Naive thymus-derived CD4-positive, alpha-beta T cell (primary cell): ENCODE results near the gene HEMK1. TPM values are rescaled to one million over a fixed set of nuclear protein-coding genes. Genes with fewer than 3 reads are reported as not detected.

ENCODE experiments used
- ATAC-seq: fragments of 150-1000 bp; cut with Tn5 transposase; 2 replicates; pipeline ENCODE4 v1.10.0; 2021; ENCODE audit warnings: mild to moderate bottlenecking, moderate library complexity
- CTCF ChIA-PET: fragments of 350-600 bp; sonication (Branson Sonifier 250); formaldehyde crosslinking; loops from one replicate; lab custom pipeline; 2021; ENCODE audit warnings: antibody characterized with exemption; lab: Charles Lee
- POLR2A ChIA-PET: fragments of 350-600 bp; sonication (Branson Sonifier 250); formaldehyde crosslinking; loops from one replicate; lab custom pipeline; 2021; ENCODE audit warnings: antibody characterized with exemption, inconsistent platforms; lab: Charles Lee
- DNase-seq, 9 donors: peaks; one replicate each; pipeline versions ENCODE4 v3.0.0 to v3.0.0-alpha.2; 2020 to 2022; ENCODE audit warnings: mixed read lengths in 1 of 9
- H3K27ac ChIP-seq: one replicate; pipeline ENCODE4 v1.7.0; 2013; ENCODE audit warnings: mild to moderate bottlenecking, low read depth, low read length, moderate library complexity
- H3K27me3 ChIP-seq, 2 donors: one replicate each; pipeline ENCODE4 v1.7.0; 2013; ENCODE audit warnings: low read length in 2 of 2, mild to moderate bottlenecking in 2 of 2, moderate library complexity in 2 of 2; ENCODE audit not compliant: control insufficient read depth in 2 of 2, insufficient read depth in 2 of 2
- H3K36me3 ChIP-seq, 3 experiments: 1 replicate in 2 of 3; 2 replicates in 1 of 3; pipeline ENCODE4 v1.7.0; 2013; ENCODE audit warnings: low read length in 3 of 3, mild to moderate bottlenecking in 3 of 3, moderate library complexity in 1 of 3; ENCODE audit not compliant: insufficient read depth in 3 of 3, control insufficient read depth in 2 of 3
- H3K4me1 ChIP-seq, 2 donors: one replicate each; pipeline ENCODE4 v1.7.0; 2013; ENCODE audit warnings: low read length in 2 of 2, mild to moderate bottlenecking in 2 of 2, moderate library complexity in 1 of 2; ENCODE audit not compliant: control insufficient read depth in 2 of 2, insufficient read depth in 2 of 2
- H3K4me3 ChIP-seq: 2 replicates; pipeline ENCODE4 v1.7.0; 2013; ENCODE audit warnings: mild to moderate bottlenecking, low read length
- H3K9me3 ChIP-seq, 3 experiments: 1 replicate in 2 of 3; 2 replicates in 1 of 3; pipeline ENCODE4 v1.7.0; 2013; ENCODE audit warnings: low read length in 3 of 3; ENCODE audit not compliant: control insufficient read depth in 2 of 3
- H3K27ac Mint-ChIP-seq, 9 donors: one replicate each; pipeline ENCODE4 v1.8.0; 2020 to 2022; ENCODE audit warnings: mixed read lengths in 9 of 9, mild to moderate bottlenecking in 8 of 9, moderate library complexity in 5 of 9, inconsistent platforms in 2 of 9
- H3K27me3 Mint-ChIP-seq, 5 donors: one replicate each; pipeline ENCODE4 v1.8.0; 2021 to 2022; ENCODE audit warnings: mixed read lengths in 5 of 5, mild to moderate bottlenecking in 1 of 5
- H3K36me3 Mint-ChIP-seq, 5 donors: one replicate each; pipeline ENCODE4 v1.8.0; 2020 to 2022; ENCODE audit warnings: mixed read lengths in 5 of 5, mild to moderate bottlenecking in 3 of 5, inconsistent platforms in 1 of 5
- H3K4me1 Mint-ChIP-seq, 7 donors: one replicate each; pipeline ENCODE4 v1.8.0; 2020 to 2022; ENCODE audit warnings: mixed read lengths in 7 of 7, mild to moderate bottlenecking in 3 of 7, inconsistent platforms in 1 of 7
- H3K4me3 Mint-ChIP-seq, 10 donors: one replicate each; pipeline ENCODE4 v1.8.0; 2020 to 2022; ENCODE audit warnings: mild to moderate bottlenecking in 10 of 10, mixed read lengths in 10 of 10, moderate library complexity in 6 of 10, inconsistent platforms in 2 of 10
- H3K9me3 Mint-ChIP-seq, 11 donors: one replicate each; pipeline ENCODE4 v1.8.0; 2020 to 2022; ENCODE audit warnings: mixed read lengths in 11 of 11, mild to moderate bottlenecking in 4 of 11, inconsistent platforms in 1 of 11, moderate library complexity in 1 of 11
- intact Hi-C, 2 donors: fragments of 100-400 bp; cut with micrococcal nuclease; formaldehyde crosslinking; loops; one replicate each; pipeline ENCODE4 v1.15.1; 2023
- polyA plus RNA-seq, 2 donors: library from polyadenylated mRNA; unstranded; fragments of 300-500 nt; fragmentation: Illumina TruSeq; gene quantifications; one replicate each; pipeline ENCODE4 v1.2.3, GENCODE V29; 2021
- total RNA-seq, 6 experiments: library from RNA in 5 of 6; stranded (reverse) in 5 of 6; gene quantifications; 1 replicate in 5 of 6; 2 replicates in 1 of 6; pipeline ENCODE4 v1.2.3 and lab custom pipeline; 2021 to 2026

HEMK1 gene
- total and polyA plus RNA-seq, 7 experiments from 2014 or later = 32.1 to 71.1 (median 40.1) TPM

DNA sequence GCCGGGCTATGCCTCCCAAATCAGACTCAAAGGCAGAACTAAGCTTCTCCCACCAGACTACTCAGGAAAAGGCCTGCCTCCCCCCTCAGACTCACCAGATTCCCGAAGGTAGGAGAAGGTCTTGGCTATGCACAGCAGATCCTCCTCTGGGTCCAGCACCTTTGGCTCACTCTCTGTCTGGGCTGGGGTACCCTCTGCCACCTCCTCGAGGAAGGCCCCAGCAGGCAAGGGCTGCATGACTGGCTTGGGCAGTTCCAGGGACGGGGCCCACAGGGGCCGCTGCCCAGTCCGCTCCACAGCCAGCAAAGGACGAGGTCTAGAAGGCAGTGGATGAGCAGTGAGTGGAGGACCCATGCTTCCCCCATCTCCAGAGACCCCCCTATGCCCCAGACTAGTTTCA, 39.0 kb downstream of the HEMK1 start:
- H3K4me1 ChIP-seq = peaks cover 65 to 70% of the 10 kb centered on the region in 2 donors
- H3K4me3 ChIP-seq = peak overlapping the region; percentile 93
- intact Hi-C loops = no loop called here
- H3K27me3 ChIP-seq = no peaks in the 10 kb centered on the region
- ATAC-seq (no peak), DNase-seq (no peak)
- H3K27ac ChIP-seq = peak overlapping the region; percentile 93
- peaks cover 52 to 92% (median 73%) of the 10 kb centered on the region in 7 donors for H3K4me1 Mint-ChIP-seq
- peaks cover 31 to 91% (median 36%) of the 10 kb centered on the region in 5 donors for H3K36me3 Mint-ChIP-seq
- H3K27me3 Mint-ChIP-seq = peaks cover 0 to 2% (median 0%) of the 10 kb centered on the region in 5 donors
- H3K27ac Mint-ChIP-seq = peak overlapping the region; percentile 45 to 96 (median 93)
- no peaks in the 10 kb centered on the region for H3K9me3 ChIP-seq
- ChIA-PET POLR2A (interaction anchor here (1.1 to 25.1 kb wide), 4 partner anchors 8 to 776 kb away, joined by 3 to 730 read pairs (median 256); partner anchors contain the start of genes C3orf18, HEMK1 and MANF), CTCF (interaction anchor here (1.1 to 13.9 kb wide), 6 partner anchors 8 to 45 kb away, joined by 3 to 578 read pairs (median 4); partner anchors contain the start of genes C3orf18, HEMK1 and MAPKAPK3)
- no peaks in the 10 kb centered on the region for H3K9me3 Mint-ChIP-seq
- peaks cover 18 to 71% (median 25%) of the 10 kb centered on the region in 3 experiments for H3K36me3 ChIP-seq
- peak overlapping the region; percentile 83 to 98 (median 92) for H3K4me3 Mint-ChIP-seq

- intact Hi-C loops = no loop called here
- no peak for ATAC-seq
- no peak for DNase-seq
- peaks cover 65 to 70% of the 10 kb centered on the region in 2 donors for H3K4me1 ChIP-seq
- POLR2A ChIA-PET = interaction anchor here (0.9 to 25.1 kb wide), 7 partner anchors 9 to 1061 kb away, joined by 3 to 730 read pairs (median 4); partner anchors contain the start of genes C3orf18, DCAF1, HEMK1 and MANF
- no peaks in the 10 kb centered on the region for H3K9me3 Mint-ChIP-seq
- H3K36me3 Mint-ChIP-seq = peaks cover 31 to 90% (median 34%) of the 10 kb centered on the region in 5 donors
- no peaks in the 10 kb centered on the region for H3K9me3 ChIP-seq
- H3K27me3 Mint-ChIP-seq = peaks cover 0 to 2% (median 0%) of the 10 kb centered on the region in 5 donors
- H3K4me3 ChIP-seq = peak overlapping the region; percentile 93
- H3K27me3 ChIP-seq = no peaks in the 10 kb centered on the region
- H3K4me3 Mint-ChIP-seq = peak overlapping the region; percentile 83 to 98 (median 92)
- peaks cover 17 to 63% (median 25%) of the 10 kb centered on the region in 3 experiments for H3K36me3 ChIP-seq
- CTCF ChIA-PET = interaction anchor here (0.9 to 13.9 kb wide), 7 partner anchors 8 to 1644 kb away, joined by 3 to 578 read pairs (median 7); partner anchors contain the start of genes C3orf18 and HEMK1
- H3K27ac Mint-ChIP-seq = peak overlapping the region; percentile 53 to 96 (median 93)
- peak overlapping the region; percentile 93 for H3K27ac ChIP-seq
- H3K4me1 Mint-ChIP-seq = peaks cover 51 to 92% (median 73%) of the 10 kb centered on the region in 7 donors
These were observed 39.9 kb downstream of the HEMK1 start for GRCh38 chr3:50609071-50609762.

DNA sequence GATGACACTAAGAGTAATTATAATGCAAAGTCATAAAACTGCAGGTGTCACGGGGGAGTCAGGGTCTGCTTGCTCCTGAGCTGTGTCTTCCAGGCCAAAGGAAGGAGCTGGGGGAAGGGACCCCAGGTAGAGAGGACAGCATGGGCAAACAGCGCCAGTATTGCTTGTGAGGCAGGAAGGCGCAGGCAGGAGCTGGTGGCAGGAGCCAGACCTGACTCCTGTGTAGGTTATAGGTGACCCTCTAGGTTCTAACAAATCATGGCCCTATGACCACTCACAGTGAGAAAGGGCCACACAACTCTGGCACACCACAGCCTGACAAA, 40.4 kb downstream of the HEMK1 start:
- peaks cover 65% of the 10 kb centered on the region in 2 donors for H3K4me1 ChIP-seq
- ChIA-PET POLR2A (interaction anchor here (0.9 to 25.1 kb wide), 5 partner anchors 10 to 1061 kb away, joined by 4 to 730 read pairs (median 101); partner anchors contain the start of genes C3orf18, DCAF1 and HEMK1), CTCF (interaction anchor here (0.8 to 13.9 kb wide), 8 partner anchors 8 to 1644 kb away, joined by 3 to 578 read pairs (median 6); partner anchors contain the start of genes C3orf18 and HEMK1)
- H3K9me3 Mint-ChIP-seq = peaks cover 0 to 2% (median 0%) of the 10 kb centered on the region in 11 donors
- peaks cover 0 to 2% (median 0%) of the 10 kb centered on the region in 5 donors for H3K27me3 Mint-ChIP-seq
- intact Hi-C loops = loop anchor here (2.0 to 10.0 kb wide), 6 partner anchors 107 to 1545 kb away; partner anchors contain the start of genes CACNA2D2 (in 1 of the 2), DUSP7 (in 1 of the 2), GNAI2 (in 1 of the 2) and HYAL3 (in 1 of the 2)
- no peak for DNase-seq
- H3K36me3 ChIP-seq = peaks cover 12 to 58% (median 25%) of the 10 kb centered on the region in 3 experiments
- H3K27me3 ChIP-seq = no peaks in the 10 kb centered on the region
- H3K4me3 ChIP-seq = peak overlapping the region; percentile 93
- H3K27ac ChIP-seq = peak overlapping the region; percentile 93
- peak overlapping the region; percentile 83 to 98 (median 92) for H3K4me3 Mint-ChIP-seq
- peak overlapping the region; percentile 53 to 96 (median 93) for H3K27ac Mint-ChIP-seq
- H3K36me3 Mint-ChIP-seq = peaks cover 31 to 87% (median 34%) of the 10 kb centered on the region in 5 donors
- H3K9me3 ChIP-seq = no peaks in the 10 kb centered on the region
- peaks cover 51 to 88% (median 72%) of the 10 kb centered on the region in 7 donors for H3K4me1 Mint-ChIP-seq
- ATAC-seq = no peak

- H3K4me1 ChIP-seq = peaks cover 59 to 62% of the 10 kb centered on the region in 2 donors
- peak overlapping the region; percentile 93 for H3K27ac ChIP-seq
- POLR2A ChIA-PET = interaction anchor here (0.6 to 25.1 kb wide), 7 partner anchors 10 to 1060 kb away, joined by 3 to 730 read pairs (median 4); partner anchors contain the start of genes C3orf18, DCAF1 and HEMK1
- peaks cover 50 to 82% (median 65%) of the 10 kb centered on the region in 7 donors for H3K4me1 Mint-ChIP-seq
- peak overlapping the region; percentile 83 to 98 (median 92) for H3K4me3 Mint-ChIP-seq
- peaks cover 0 to 2% (median 0%) of the 10 kb centered on the region in 5 donors for H3K27me3 Mint-ChIP-seq
- H3K9me3 ChIP-seq = no peaks in the 10 kb centered on the region
- intact Hi-C loops = loop anchor here (2.0 to 10.0 kb wide), 6 partner anchors 108 to 1544 kb away; partner anchors contain the start of genes CACNA2D2 (in 1 of the 2), DUSP7 (in 1 of the 2), GNAI2 (in 1 of the 2) and HYAL3 (in 1 of the 2)
- H3K36me3 Mint-ChIP-seq = peaks cover 28 to 83% (median 32%) of the 10 kb centered on the region in 5 donors
- peaks cover 0 to 2% (median 0%) of the 10 kb centered on the region in 11 donors for H3K9me3 Mint-ChIP-seq
- no peaks in the 10 kb centered on the region for H3K27me3 ChIP-seq
- H3K36me3 ChIP-seq = peaks cover 9 to 53% (median 22%) of the 10 kb centered on the region in 3 experiments
- CTCF ChIA-PET = interaction anchor here (0.8 to 13.9 kb wide), 7 partner anchors 9 to 1643 kb away, joined by 3 to 578 read pairs (median 7); partner anchors contain the start of genes C3orf18 and HEMK1
- peak overlapping the region; percentile 53 to 96 (median 93) for H3K27ac Mint-ChIP-seq
- peak overlapping the region; percentile 93 for H3K4me3 ChIP-seq
- DNase-seq (peak in 1 of 9 donors; percentile 33), ATAC-seq (no peak)
These were observed 41.1 kb downstream of the HEMK1 start for GRCh38 chr3:50610181-50610971.

DNA sequence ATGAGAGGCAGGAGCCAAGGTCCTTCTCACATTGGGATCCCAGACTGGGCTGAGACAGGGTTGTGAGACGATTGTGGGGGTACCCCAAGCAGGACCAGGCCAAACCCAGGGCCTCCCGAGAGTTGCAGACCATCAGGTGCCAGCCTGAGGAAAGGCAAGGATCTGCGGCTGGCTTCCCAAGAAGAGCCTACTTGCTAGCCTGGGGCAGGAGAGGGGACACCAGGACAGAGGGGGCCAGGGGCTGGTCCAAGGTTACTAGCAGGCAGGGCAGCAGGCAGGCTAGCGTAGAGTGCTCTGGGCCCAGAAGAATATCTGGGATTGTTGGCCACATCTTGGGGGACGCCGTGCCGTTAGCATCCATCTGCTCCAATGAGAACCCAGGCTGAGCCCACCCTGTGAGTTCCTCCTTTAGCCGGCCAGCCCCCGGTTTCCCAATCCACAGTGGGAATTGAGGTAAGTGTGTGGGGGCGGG, 41.7 kb downstream of the HEMK1 start:
- Mint-ChIP-seq H3K27me3 (peaks cover 0 to 2% (median 0%) of the 10 kb centered on the region in 5 donors), H3K4me1 (peaks cover 50 to 80% (median 65%) of the 10 kb centered on the region in 7 donors), H3K27ac (peak overlapping the region; percentile 53 to 96 (median 93)), H3K36me3 (peaks cover 22 to 80% (median 26%) of the 10 kb centered on the region in 5 donors), H3K4me3 (peak overlapping the region; percentile 83 to 98 (median 92)), H3K9me3 (peaks cover 0 to 2% (median 0%) of the 10 kb centered on the region in 11 donors)
- Histone ChIP-seq H3K4me3 (peak overlapping the region; percentile 93), H3K27ac (peak overlapping the region; percentile 93), H3K9me3 (no peaks in the 10 kb centered on the region), H3K4me1 (peaks cover 56 to 61% of the 10 kb centered on the region in 2 donors), H3K36me3 (peaks cover 9 to 46% (median 17%) of the 10 kb centered on the region in 3 experiments), H3K27me3 (no peaks in the 10 kb centered on the region)
- intact Hi-C loops = loop anchor here (1.0 to 10.0 kb wide), 9 partner anchors 10 to 1544 kb away; partner anchors contain the start of genes CACNA2D2 (in 1 of the 2), DUSP7 (in 1 of the 2), GNAI2 (in 1 of the 2) and HYAL3 (in 1 of the 2)
- ChIA-PET POLR2A (interaction anchor here (0.6 to 25.1 kb wide), 6 partner anchors 11 to 778 kb away, joined by 3 to 730 read pairs (median 52); partner anchors contain the start of genes C3orf18 and HEMK1), CTCF (interaction anchor here (0.9 to 13.9 kb wide), 6 partner anchors 9 to 37 kb away, joined by 3 to 578 read pairs (median 9); partner anchors contain the start of genes C3orf18 and HEMK1)
- DNase-seq (no peak), ATAC-seq (no peak)
